Right ventricle myocardium superior (tissue), 1 donor: ENCODE results near the gene ARFGEF2. TPM values are rescaled to one million over a fixed set of nuclear protein-coding genes. Genes with fewer than 3 reads are reported as not detected.
"Not testable (repeated sequence)": the region's sequence is repeated elsewhere in the genome, so short reads cannot be mapped to it uniquely, and the experiment has no call there.

Experiments used
- ATAC-seq: fragments of 200-7000 bp; cut with Tn5 transposase; one replicate; pipeline ENCODE4 v1.9.1; 2020; ENCODE audit warnings: mild to moderate bottlenecking; ENCODE audit not compliant: poor library complexity
- DNase-seq: peaks from one replicate; pipeline ENCODE4 v3.0.0-alpha.2; 2020
- intact Hi-C: fragments of 100-400 bp; cut with DNase I; formaldehyde crosslinking; loops from one replicate; pipeline ENCODE4 v1.11.2; 2022
- total RNA-seq: library from RNA; stranded (reverse); fragmentation: NEBNext Ultra II Directional; extraction: Animal tissue kit (Norgen Biotek cat#: 25700); gene quantifications from one replicate; pipeline ENCODE4 v1.2.1, GENCODE V29; 2021
- donor health status: DM: no; HTN: yes; CAD: no; lungs with severe emphysema.

Gene ARFGEF2
- total RNA-seq, 1 donor from 2014 or later = 36.8 TPM

DNA sequence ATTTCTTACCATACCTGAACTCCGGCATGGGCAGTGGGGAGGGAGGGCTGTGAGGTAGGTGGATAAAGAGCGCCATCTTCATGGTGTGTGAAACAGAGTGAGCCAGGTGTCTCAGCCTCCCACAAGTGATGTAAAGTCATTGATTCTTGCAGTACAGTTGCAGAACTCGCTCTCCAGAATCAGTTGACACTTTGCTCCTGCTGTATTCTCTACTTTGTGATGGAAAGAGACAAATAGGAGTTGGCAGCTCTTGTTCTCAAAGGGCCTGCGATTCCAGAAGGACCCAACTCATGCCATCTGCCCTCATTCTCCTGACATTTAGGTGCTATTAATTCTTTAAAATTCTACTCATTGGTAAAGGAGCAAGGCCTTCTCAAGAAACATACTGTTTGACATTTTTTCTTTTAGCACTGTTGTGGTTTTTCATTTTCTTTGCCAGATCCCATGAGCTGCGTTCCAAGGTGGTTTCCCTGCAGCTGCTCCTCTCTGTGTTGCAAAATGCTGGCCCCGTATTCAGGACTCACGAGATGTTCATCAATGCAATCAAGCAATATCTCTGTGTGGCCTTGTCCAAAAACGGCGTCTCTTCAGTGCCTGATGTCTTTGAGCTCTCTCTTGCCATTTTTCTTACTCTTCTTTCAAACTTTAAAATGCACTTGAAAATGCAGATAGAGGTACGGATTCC lies 49.3 kb downstream of the ARFGEF2 start:
- no peak for ATAC-seq
- intact Hi-C loops = no loop called here
- no peak for DNase-seq

DNA sequence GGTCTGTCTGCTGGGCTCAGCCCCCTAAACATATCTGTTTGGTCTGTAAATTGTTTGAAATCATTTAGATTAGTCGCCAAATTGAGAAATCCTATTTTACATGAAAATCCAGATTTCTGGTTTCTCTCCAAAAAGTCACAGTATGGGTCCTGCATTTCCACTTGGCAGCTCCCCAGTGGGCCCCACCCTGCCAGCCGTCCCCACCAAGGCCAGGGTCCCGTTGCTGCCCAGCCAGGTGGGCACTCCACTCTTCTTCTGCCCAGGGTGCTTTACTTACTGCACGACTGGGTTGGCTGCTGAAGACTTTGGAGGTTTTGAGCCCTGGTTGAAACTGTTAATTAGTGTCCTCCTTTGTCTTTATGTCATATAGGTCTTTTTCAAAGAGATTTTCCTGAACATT lies 50.4 kb downstream of the ARFGEF2 start:
- intact Hi-C loops = no loop called here
- no peak for ATAC-seq
- DNase-seq = no peak

DNA sequence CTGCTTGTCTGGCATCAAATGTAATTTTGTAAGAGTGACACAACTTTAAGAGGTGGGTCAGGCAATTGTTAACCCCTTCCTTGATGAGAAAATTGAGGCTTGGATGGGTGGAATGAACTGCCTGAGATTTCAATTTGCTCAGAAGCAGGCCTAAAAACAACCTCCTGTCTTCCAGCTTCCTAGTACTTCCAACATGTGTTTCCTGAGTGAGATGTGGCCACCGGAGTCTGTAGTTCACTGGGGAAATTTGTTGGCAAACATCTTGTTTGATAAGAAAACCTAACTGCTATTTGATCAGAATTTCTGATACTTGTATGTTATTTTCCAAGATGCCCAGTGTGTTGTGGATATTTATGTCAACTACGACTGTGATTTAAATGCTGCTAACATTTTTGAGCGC lies 51.3 kb downstream of the ARFGEF2 start:
- intact Hi-C loops = no loop called here
- DNase-seq (no peak), ATAC-seq (no peak)

DNA sequence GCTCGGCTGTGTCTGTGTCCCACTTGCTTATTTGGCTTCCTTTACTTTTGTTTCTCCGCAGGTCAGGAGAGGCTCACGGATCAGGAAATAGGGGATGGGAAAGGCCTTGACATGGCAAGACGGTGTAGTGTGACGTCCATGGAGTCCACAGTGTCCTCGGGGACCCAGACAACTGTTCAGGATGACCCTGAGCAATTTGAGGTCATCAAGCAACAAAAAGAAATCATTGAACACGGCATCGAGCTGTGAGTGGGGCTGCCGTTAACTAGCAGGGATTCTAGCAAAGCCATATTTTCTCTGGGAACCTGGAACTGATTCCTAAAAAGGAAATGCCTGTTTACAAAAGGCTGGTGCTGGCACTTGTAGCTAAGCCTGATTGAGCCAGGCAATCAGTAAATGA lies 54.4 kb downstream of the ARFGEF2 start:
- intact Hi-C loops = no loop called here
- ATAC-seq = no peak
- DNase-seq = no peak

DNA sequence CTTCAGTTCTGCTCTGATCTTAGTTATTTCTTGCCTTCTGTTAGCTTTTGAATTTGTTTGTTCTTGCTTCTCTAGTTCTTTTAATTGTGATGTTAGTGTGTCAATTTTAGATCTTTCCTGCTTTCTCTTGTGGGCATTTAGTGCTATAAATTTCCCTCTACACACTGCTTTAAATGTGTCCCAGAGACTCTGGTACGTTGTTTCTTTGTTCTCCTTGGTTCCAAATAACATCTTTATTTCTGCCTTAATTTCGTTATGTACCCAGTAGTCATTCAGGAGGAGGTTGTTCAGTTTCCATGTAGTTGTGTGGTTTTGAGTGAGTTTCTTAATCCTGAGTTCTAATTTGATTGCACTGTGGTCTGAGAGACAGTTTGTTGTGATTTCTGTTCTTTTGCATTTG lies 58.5 kb downstream of the ARFGEF2 start:
- intact Hi-C loops = loop anchor here (10.0 kb wide), 1 partner anchor 115 kb away; no protein-coding TSS in a partner anchor
- not testable (repeated sequence) for DNase-seq, ATAC-seq

DNA sequence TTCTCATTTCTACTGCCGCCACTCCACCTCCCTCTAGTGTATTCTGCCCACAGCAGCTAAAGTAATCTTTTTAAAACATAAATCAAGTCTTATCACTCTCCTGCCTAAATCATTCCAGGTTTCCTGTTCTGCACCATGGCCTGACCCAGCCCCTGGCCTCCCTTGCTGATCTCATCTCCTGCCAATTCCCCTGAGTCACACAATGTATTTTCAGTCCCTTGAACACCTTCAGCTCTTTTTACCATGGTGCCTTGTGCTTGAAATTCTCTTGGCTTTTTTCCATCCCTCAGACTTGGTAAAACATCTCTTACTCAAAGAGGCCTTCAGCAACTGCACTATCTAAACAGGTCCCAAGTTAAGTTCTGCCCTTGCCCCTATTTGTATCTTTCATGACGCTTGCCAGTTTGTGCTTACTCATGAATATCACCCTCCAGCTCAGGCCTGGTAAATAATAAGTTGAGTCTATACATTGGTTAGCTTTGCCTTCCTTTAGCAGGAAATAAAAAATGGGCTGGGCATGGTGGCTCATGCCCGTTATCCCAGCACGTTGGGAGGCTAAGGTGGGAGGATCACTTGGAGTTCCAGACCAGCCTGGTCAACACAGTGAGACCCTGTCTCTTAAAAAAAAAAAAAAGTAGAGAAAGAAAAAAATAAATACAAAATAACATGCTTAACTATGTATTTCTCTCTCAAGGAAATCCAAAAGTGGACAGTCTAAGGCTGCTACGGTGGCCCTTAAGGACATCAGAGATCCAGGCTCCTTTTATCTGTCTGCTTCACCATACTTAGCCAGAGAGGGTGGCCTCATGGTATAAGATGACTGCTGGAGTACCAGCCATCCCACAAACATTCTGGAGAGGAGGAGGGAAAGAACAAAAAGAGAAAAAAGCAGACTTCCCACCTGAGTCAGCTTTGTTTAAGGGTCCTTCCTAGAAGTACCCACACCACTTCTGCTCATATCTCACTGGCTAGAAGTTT lies 62.2 kb downstream of the ARFGEF2 start:
- peak; percentile 81 for ATAC-seq

DNA sequence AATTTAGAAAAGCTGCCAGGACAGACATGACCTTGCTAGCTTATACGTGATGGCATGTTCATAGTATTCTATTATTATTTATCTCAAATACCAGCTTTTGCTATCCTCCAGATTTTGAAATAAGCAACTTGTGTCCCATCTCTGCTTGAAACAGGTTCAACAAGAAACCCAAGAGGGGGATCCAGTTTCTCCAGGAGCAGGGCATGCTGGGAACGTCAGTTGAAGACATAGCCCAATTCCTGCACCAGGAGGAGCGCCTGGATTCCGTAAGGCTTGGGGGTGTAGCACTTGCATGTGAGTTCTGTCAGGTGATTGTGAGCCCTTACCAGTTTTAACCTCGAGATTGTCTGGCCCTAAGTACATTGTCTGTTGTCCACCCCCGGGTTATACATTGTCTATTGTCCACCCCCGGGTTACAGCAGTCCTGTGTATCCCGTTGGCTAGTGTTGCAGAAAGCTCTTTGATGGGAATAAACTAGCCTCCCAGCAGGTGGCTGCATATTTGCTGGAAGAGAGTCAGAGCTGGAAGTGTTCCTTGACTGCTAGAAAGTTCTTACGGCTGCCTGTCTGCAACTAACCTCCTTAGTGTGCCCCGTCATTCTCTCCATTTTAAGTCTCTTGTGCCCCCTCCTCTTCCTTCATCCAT lies 63.2 kb downstream of the ARFGEF2 start:
- intact Hi-C loops = loop anchor here (10.0 kb wide), 1 partner anchor 110 kb away; no protein-coding TSS in a partner anchor
- DNase-seq (no peak), ATAC-seq (no peak)

More for the DNA sequence above, 62.2 kb downstream of the ARFGEF2 start:
- intact Hi-C loops = loop anchor here (10.0 kb wide), 1 partner anchor 111 kb away; no protein-coding TSS in a partner anchor
- no peak for DNase-seq

DNA sequence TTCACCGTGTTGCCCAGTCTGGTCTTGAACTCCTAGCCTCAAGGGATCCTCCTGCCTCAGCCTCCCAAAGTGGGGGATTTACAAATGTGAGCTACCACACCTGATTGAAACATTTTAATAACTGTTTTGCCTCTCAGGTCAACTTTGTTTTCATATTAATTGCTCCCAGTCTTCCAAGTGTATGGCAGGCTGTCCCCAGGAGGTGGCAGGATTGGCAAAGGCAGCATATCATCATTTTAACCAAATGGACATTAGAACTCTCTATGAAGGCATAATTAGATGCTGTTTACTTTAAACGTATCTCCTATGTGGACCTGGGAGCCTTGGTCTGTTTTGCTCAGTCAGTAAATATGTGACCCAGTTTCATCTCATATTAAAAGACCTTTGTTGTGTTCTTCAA lies 65.4 kb downstream of the ARFGEF2 start:
- intact Hi-C loops = loop anchor here (10.0 kb wide), 1 partner anchor 108 kb away; no protein-coding TSS in a partner anchor
- ATAC-seq = no peak
- no peak for DNase-seq

DNA sequence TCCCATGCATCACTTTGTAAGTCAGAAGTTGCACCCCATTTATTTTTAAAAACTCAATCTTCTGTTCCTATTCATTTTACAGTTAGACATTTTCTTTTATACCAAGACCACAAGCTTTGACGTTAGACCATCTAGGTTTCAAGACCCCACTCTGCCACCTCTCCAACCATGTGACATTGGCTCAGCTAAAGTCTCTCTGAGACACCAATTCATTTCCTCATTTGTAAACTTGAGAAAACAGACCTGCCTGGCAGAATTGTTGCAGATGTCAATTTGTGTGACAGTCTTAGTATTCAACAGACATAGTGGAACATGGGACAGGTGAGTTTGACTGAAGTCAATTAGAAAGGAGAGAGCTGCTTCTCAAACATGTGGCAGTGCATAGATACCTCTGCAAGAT lies 69.0 kb downstream of the ARFGEF2 start:
- intact Hi-C loops = no loop called here
- no peak for DNase-seq
- ATAC-seq = no peak

DNA sequence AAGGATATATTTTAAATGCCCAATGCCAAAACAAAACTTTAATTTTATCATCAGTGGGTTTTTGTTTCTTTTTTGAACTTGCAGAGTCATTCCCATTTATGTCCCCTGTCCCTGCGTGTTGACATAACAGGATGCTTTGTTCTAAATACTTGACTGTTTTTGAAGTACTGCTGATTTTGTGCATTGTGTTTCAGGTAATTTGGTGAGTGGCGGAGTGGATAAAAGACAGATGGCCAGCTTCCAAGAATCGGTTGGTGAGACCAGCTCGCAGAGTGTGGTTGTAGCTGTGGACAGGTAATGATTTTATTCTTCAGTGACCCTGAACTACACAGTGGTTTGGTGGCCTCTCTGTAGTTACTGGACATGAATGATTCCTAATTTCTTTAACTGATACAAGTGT lies 74.1 kb downstream of the ARFGEF2 start:
- intact Hi-C loops = no loop called here
- DNase-seq (no peak), ATAC-seq (no peak)

DNA sequence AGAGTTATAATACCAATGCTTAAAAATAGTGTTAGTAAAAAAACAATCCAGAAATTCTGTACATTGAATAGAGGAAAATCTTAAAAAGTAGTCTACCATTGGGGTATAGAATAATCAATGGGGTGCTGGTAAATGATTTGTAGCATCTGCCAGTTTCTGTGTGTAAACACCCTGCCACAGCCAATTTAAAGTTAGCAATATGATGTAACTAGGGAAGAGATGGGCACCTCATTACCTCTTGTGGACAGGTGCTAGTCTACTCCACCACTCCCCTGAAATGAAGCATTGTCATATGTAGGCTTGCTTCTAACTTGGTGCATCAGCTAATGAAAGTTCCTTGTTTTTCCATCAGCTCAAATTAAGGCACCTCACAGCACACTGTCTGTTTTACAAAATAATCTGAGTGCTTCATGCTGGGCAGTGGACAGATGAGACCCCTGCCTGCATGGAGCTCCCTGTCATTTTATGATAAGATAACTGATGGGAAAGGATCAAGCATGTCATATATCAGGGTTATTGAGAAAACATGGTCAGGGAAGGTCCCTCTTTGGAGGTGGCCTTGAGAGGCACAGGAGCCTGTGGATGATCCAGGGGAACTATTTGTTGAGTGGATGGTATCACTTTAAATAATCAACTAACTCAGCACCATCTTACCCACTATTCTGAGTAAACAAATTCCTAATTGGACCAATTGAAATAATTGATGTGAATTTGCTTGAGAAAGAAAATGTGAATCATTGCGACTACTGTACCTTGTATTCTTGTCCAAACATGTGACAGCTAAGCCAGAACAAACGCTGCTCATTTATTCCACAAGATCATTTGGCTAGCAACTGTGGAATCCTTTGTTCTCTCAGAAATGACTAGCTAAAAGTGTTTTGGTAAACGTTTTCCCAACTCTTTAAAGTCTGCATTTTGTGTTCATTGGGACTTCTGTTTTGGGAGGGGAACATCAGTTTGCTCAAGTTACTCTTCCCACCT lies 78.7 kb downstream of the ARFGEF2 start:
- intact Hi-C loops = no loop called here
- ATAC-seq = no peak
- DNase-seq = no peak

DNA sequence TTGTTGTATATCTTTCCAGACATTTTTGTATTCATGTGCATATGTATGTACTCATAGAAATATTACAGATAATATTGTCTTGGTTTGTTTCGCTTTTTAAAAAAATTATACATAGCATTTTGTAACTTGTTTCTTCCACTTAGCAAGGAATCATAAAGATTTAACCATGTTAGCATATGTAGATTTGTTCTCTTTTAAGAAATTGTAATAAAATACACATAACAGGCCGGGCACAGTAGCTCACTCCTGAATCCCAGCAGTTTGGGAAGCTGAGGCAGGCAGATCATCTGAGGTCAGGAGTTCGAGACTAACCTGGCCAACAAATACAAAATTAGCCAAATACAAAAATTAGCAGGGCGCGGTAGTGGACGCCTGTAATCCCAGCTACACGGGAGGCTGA lies 80.2 kb downstream of the ARFGEF2 start:
- ATAC-seq = no peak
- no peak for DNase-seq
- intact Hi-C loops = no loop called here

DNA sequence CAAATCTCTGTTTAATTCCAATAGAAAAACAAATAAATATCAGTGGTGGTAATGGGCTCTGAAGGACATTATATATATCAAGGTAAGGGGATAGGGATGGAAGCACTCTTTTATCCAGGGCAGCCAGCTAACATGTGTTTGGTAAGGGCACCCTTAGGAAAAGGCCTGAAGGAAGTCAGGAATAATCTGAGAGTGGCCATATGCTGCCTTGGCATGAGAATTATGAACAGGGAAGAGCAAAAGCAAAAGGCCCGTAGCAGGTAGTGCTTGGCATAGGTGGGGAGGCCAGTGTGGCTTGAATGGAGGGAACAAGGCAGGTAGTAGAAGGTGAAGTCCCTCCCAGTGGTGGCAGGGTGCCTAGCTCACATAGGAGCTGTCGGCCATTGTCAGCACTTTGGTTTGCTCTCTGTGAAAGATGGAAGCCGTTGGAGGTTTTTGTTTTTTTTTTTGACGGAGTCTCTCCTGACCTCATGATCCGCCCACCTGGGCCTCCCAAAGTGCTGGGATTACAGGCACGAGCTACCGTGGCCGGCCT lies 85.0 kb downstream of the ARFGEF2 start:
- intact Hi-C loops = no loop called here
- ATAC-seq (no peak), DNase-seq (no peak)

DNA sequence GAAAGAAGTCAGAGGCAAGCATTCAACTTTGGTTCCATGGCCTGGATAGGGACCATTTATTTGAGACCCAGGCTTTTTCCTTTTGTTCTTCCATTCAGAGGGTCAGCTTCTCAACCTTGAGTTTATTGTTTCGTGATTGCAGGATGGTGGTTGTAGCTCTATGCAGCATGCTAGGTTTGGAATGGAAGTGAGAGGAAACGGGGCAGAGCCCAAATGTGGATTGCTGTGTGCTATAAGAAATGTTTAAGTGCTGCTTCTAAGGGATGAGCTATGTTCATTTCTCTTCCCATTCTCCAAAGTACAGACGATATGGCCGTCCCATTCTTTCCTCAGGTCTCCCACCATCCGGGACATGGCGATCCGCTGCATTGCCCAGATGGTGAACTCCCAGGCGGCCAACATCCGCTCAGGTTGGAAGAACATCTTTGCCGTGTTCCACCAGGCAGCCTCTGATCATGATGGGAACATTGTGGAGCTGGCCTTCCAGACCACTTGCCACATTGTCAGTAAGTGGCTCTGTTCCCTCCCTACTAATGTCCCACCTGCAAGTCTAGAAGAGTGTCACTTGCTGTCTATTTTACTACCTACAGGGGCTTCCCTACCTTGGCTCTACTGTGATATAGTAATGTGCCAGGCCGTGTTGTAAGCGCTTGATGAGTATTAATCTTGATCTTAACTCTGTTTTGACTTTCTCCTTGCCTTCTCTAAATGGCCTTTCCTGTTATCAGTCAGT lies 88.6 kb downstream of the ARFGEF2 start:
- DNase-seq (no peak), ATAC-seq (no peak)
- intact Hi-C loops = no loop called here

DNA sequence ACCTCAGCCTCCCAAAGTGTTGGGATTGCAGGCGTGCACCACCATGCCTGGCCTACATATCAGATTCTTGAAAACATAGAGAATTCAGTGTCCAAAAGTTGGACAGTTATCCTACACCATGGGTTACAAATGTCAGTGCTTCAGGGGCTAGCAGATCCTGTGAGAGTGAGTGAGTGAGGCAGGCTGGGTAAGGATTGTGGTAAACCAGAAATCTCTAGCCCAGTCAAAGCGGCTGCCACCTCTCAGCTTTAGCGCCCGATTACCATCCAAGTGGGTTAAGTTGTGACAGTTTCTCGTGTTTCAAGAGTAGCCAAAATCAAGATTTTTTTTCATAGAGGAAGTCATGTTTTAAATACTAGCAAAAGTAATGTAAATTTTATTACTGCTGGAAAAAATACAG lies 102.7 kb downstream of the ARFGEF2 start:
- intact Hi-C loops = loop anchor here (10.0 kb wide), 1 partner anchor 51 kb away; no protein-coding TSS in a partner anchor
- DNase-seq = no peak
- no peak for ATAC-seq

DNA sequence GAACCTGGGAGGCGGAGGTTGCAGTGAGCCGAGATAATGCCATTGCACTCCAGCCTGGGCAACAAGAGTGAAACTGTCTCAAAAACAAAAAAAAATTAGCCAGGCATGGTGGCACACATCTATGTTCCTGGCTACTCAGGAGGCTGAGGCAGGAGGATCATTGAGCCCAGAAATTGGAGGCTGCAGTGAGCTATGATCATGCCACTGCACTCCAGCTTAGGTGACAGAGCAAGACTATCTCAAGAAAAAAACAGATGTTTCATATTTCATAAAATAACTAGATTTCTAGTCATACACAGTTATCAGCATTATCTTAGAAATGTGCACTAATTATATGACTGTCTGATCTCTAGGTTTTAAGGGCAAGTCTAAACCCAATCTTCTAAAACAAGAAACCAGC lies 106.7 kb downstream of the ARFGEF2 start:
- ATAC-seq, DNase-seq: not testable (repeated sequence)
- intact Hi-C loops = loop anchor here (10.0 kb wide), 1 partner anchor 47 kb away; no protein-coding TSS in a partner anchor

DNA sequence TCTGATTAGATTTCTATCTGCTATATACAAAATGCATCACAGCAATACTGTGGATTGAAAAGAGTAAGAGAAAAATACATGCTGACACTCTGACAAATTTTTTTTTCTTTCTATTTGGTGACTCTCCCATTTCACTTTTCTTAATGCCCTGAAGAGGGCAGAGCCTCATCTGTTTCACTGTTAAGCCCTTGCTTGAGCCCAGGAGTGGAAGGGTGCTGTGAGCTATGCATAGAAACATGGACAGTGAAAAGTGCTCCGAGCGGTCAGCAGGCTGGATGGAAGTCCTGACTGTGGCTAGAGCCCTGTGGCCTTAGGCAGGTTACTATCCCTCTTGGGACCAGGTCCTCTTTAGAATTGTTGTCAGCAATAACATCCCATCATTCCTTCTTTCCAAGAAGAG lies 107.2 kb downstream of the ARFGEF2 start:
- intact Hi-C loops = loop anchor here (10.0 kb wide), 1 partner anchor 46 kb away; no protein-coding TSS in a partner anchor
- DNase-seq (no peak), ATAC-seq (no peak)
